ENCODE results near the gene PAQR5.

The PAQR5 gene

DNA sequence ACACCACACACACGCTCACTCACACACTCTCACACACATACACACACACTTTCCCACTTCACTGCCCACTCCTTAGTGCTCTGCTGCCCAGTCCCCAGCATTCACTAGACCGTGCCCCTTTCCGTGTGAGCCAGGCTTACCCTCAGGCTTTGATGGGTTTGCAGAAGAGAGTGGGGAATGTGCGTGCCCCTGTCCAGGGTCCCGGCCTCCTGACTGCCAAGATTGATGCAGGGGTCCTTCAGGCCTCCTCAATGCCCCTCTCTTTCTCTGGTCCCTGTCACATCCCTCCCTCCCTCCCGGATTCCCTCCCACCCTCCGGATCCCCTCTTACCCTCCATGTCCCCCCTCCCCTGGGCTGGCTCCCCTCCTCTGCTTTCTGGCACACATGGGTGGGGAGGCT lies 87.6 kb downstream of the PAQR5 start:
- DNase-seq (ENCODE audit: low read depth, low spot score) = no peak
- no peak overlapping the region for H3K27ac ChIP-seq

DNA sequence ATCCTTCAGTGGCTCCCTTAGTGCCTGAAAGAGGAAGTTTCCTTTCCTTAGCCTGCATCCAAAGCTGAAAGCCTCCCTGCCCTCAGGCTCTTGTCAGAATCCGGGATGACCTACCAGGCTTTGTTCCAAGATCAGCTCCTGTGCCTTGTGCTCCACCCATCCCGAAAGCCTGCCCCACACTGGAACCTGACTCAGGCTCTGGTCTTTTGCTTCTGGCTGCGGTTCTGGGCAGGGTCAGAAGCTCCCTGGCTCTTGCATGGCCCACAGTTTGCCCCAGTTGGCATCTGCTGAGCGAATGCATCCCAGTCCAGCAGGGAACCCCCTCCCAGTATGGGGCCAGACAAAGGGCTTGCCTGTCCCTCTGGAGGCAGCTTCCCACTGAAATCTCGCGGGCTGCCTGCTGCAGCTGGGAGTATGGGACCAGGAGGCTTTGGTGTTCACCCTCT lies 89.6 kb downstream of the PAQR5 start:
- no peak for DNase-seq (ENCODE audit: low read depth, low spot score)
- H3K27ac ChIP-seq = no peak overlapping the region

DNA sequence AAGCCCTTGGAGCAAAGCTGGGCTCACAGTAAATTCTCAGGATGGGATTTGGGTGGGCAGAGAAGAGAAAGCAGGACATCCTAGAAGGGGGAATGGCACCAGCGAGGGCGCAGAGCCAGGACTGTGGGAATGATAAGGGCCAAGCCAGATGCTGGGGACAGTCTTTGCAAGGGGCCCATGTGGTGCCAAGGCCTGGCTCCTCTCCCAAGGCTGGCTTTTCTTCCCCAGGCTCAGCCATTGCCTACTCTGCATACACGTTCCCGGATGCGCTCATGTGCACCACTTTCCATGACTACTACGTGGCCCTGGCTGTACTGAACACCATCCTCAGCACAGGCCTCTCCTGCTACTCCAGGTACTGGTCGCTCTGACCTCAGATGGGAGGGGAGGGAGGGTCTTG lies 90.7 kb downstream of the PAQR5 start:
- H3K27ac ChIP-seq = no peak overlapping the region
- no peak for DNase-seq (ENCODE audit: low read depth, low spot score)

DNA sequence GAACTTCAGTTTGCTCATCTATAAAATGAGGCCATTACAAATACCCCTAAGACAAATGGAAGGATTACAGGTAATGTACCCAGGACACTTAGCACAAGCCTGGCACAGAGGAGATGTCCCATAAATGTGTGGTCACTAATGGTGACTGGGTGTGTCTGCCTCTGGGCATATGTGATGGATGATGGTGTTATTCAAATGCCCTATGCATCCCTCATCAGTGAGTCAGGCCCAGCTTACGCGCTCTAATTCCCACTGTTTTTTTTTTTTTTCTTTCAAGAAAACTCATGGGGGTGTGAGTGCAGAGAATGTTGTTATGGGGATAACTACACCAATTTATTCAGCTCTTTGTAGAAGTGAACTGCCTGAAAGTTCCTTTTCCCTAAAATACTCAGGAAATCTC lies 91.9 kb downstream of the PAQR5 start:
- DNase-seq (ENCODE audit: low read depth, low spot score) = peak; percentile 70
- H3K27ac ChIP-seq = peak overlapping the region; percentile 51

DNA sequence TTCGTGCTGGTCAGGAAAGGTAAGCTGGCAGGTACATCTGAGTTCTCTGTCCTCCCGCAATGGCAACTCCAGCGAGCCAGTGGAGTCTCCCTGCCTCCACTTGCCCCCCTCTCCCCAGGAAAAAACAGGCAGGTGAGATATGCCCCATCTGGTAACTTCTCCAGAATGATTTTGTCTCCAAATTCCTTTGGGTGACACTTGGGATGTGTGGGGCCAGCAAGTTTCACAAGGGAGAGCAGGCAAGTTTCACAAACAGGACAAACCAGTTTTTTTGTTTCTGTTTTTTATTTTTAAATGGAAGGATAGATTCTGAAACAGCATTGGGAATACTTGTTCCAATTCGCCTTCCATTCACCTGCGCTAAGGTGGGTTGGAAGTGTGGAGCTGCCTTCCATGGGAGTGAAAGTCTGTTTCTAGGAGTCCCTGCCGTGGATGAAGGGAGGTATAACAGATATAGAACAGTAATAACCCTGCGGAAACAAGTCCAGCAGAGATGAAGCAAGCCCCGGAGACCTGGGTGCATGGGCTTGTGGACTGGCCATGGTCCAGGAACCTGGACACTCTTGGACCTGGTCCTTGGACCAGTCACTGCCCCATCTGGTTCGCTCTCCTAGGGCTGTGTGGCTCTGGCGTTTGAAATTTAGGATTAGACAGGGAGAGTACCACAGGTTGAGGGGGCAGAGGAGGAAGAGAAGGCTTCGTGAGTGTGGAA lies 92.5 kb downstream of the PAQR5 start:
- DNase-seq (ENCODE audit: low read depth, low spot score) = no peak
- peak overlapping the region; percentile 51 for H3K27ac ChIP-seq

DNA sequence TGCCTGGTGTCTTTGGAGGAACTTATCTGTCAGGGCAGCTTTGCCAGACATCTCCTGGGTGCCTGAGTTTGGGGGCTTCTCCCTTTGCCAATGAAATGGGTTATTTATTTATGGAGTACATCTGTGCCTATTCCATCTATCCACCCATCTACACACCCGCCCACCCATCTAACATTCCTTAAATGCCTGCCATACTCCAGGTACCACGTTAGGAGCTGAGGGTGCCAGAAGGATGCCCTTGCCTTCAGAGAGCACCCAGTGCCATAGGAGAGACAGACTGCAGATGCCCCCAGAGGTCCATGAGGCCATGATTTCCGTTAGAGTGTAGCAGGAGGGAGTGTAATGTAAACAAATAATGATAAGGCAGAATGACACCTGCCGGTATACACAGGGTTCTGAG lies 93.6 kb downstream of the PAQR5 start:
- DNase-seq (ENCODE audit: low read depth, low spot score) = no peak
- no peak overlapping the region for H3K27ac ChIP-seq

DNA sequence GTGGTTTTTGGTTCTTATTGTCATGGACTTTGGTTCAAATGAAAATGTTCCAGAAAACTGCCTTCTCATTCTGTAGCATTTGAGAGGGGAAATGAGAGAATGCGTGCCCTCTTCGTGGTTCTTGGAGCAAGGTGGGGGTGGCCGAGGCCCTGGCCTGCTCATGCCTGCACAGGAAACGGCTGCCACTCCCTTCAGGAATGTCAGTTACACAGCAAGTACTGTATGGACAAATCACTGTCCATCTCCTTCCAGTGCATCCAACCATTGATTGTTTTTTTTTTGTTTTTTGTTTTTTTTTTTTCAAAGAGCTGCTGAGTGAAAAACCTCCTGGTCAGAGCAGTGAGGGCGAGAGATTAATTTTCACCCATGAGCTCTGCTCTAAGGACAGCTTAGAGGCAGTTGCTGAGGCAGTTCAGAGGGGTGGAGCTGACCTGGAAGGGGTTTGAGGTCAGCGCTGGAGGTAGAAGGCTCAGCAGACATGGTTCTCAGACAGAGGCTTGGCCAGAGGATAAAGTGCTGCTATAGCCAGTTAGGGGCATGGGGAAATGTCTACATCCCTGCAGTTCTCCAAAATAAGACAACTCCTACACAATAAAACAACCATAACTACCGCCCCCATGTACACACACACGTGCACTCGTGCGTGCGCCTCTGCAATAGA lies 95.2 kb downstream of the PAQR5 start:
- no peak overlapping the region for H3K27ac ChIP-seq
- DNase-seq (ENCODE audit: low read depth, low spot score) = no peak

DNA sequence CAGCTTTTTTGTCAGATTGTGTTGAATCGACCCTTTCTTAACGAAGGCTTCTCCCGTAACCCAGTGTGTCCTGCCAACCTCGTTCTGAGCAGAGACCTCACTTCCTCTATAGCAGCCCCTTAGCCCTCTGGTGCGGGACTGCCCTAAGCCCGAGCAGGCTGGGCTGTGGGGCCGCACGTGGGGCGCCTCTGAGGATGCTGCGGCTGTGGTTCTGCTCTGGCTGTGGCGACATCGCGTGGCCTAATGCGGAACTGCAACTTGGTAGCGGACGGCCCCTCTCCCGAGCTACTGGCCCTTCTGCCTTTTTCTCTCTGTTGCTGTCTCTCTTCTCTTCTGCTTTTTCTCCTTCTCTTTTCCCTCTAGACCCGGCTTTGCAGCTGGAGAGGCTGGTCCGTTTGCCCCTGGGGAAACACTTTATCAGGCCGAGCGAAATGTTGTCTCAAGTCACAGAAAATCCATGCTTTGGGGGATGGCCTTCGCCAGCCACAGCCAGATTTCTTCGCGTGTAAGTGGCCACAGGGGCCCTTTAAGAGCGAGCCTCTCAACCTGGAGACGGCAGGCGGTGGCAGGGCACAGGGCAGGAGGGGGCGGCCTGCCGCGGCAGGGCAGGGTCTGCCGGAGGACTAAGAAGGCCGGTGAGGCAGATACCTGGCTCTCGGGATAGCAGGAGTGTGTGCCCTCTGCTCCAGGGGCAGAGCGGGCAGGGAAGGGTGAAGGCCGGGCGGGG lies 96.0 kb downstream of the PAQR5 start:
- DNase-seq (ENCODE audit: low read depth, low spot score) = no peak
- H3K27ac ChIP-seq = no peak overlapping the region

DNA sequence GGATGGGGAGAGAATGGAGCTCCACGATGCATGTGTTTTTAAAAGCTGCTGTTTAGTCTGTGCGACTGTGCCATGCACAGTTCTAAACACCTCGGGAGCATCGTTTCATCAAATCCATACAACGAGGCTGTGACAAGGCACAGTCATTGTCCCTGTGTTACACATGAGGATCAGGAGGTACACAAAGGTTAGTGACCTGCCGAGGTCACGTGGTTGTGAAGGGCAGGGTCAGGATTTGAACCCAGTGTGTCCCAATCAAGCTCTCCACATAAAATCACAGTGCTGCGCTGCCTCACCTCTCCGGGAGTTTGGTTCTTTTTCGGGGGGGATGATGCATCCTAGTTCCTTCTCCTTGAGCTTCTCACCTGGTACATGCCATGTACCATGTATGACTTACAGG lies 96.7 kb downstream of the PAQR5 start:
- no peak overlapping the region for H3K27ac ChIP-seq
- DNase-seq (ENCODE audit: low read depth, low spot score) = no peak

DNA sequence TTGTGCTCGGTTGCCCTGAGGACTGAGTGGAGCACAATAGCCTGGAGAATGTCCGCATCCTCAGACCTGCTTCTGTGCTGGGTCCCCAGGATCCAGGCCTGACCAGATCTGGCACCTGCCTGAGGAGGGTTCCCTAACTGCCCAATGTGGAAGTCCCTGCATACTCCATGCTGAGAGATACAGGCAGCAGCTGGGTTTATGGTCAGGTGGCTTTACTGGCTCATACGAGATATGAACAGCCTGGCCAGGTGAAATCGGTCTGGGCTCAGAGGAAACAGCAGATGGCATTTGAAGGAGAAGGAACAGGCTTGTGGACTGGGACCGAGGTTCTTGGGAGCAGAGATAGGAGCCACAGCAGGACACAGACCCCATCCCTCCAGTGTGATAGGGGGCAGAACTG lies 97.3 kb downstream of the PAQR5 start:
- no peak for DNase-seq (ENCODE audit: low read depth, low spot score)
- no peak overlapping the region for H3K27ac ChIP-seq

DNA sequence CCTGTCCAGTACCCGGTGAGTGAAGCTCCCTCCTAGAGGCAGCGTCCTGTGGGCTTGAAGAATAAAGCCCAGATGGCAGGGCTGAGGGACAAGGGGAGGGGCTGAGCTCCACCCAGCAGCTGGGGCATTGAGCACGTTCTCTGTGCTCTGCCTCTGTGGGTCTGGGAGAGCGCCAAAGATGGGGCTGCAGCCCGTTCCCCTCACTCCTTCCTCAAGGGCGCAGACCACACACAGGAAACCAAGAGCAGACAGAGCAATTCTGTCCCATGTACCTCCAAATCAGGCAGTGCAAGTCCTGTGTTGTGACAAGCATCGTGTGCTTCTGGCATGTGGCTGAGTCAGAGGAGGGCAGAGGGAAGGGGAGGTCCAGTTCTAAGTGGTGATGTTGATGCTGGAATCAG lies 99.8 kb downstream of the PAQR5 start:
- no peak for DNase-seq (ENCODE audit: low read depth, low spot score)
- H3K27ac ChIP-seq = no peak overlapping the region

DNA sequence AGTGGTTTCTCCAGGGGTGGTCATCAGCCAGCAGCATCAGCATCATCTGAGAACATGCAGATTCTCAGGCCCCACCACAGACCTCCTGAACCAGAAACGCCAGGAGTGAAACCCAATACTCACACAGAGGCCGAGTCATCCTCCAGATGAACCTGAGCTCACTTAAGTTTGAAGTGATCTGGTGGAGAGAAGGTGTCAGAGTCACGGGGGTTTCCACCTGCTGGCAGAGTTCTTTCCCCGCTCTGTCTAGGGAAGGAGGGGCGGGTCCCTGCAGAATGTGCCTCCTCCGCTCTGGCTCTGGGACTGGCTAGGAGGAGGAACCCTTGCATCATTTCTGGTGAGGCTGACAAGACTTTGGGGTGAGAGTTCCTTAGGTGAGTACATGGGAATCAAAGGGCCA lies 102.1 kb downstream of the PAQR5 start:
- no peak overlapping the region for H3K27ac ChIP-seq
- no peak for DNase-seq (ENCODE audit: low read depth, low spot score)

DNA sequence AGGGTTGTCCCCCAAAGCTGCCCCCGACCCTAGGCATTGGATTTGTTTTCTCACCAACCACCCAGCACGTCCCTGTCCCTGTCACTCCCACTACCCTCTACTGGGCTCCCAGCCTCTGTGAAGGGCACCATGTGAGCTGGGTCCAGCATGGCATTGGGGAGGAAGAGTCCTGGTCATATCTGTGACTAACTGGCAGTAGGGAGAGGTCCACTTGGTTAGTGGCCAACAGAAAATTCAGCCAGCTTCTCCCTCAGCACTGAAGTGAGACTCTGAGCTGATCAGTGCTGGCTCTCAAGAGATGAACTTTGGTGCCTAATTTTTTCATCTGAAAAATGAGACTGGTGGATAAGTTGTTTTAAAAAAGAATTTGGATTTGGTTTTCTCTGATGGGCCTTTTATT lies 104.1 kb downstream of the PAQR5 start:
- H3K27ac ChIP-seq = no peak overlapping the region
- no peak for DNase-seq (ENCODE audit: low read depth, low spot score)

DNA sequence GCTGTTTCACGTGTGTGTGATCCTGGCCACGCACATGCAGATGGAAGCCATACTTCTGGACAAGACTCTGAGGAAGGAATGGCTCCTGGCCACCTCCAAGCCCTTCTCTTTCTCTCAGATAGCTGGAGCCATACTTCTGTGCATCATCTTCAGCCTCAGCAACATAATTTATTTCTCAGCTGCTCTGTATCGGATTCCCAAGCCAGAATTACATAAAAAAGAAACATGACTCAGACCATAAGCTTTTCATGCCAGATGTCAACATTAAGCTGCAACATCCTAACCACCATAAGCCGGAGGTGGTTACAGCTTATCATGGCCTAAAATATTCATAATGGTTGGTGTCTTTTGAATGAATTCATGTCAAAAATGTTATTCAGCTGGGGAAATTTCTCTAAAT lies 104.9 kb downstream of the PAQR5 start:
- H3K27ac ChIP-seq = no peak overlapping the region
- DNase-seq (ENCODE audit: low read depth, low spot score) = no peak

DNA sequence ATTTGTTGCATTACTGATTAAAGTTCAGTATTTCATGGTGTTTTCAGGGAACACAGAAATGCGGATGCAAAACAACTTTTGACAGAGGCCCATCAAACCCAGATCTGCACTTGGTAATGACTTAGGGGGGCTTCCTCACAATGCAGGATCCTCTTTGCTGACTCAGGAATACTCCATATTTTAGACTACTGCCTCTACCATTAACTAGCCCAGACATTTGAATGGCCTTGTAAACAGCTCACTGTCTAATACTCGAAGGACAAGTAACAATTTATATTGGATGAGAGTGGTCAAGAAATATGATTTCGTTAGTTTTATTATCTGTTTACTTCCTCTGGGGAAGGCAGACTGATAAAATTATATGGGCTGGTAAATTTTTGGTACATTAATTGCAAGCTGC lies 106.4 kb downstream of the PAQR5 start:
- no peak overlapping the region for H3K27ac ChIP-seq
- no peak for DNase-seq (ENCODE audit: low read depth, low spot score)

DNA sequence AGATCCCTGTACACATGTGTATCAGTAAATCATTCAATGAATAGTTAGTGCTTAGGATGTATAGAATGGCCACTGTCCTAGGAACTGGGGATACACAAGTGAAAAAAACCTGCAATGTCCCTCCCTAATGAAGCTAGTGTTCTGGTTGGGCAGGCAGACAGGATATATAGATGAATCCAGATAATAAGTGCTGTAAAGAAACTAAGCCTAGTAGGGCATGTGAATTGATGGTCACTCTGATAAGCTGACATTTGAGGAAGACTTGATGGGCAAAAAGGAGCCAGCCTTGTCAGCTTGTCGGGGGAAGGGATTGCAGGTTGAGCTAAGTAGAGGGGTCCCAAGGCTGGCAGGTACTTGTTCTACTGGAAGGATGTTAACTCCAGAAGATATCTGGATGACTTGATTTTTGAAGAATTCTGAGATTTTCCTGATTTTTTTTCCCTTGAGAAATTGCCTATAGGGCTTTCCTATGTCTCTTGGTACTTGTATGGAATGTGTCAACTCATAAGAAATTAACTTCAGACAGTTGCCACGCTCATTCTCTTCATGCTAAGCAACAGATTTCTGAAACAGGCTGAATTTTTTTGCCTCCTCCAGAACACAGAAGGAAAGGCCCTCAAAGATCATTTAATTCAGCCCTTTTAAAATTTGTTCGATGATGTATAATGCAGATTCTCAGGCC lies 109.1 kb downstream of the PAQR5 start:
- no peak overlapping the region for H3K27ac ChIP-seq
- no peak for DNase-seq (ENCODE audit: low read depth, low spot score)

DNA sequence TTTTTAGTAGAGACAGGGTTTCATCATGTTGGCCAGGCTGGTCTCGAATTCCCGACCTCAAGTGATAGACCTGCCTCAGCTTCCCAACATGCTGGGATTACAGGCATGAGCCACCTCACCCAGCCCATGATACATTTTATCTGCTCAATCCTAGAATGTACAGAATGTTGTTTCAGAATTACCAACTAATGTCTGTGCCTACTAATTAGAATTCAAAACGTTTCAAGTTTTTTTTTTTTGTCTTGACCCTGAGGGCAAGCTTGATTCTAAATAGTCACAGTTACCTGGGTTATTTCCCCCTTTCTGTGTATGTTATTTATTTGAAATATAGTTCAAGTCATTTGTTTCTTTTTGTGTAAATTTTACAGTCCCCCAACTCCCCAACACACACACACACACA lies 110.1 kb downstream of the PAQR5 start:
- no peak for DNase-seq (ENCODE audit: low read depth, low spot score)
- H3K27ac ChIP-seq = no peak overlapping the region

DNA sequence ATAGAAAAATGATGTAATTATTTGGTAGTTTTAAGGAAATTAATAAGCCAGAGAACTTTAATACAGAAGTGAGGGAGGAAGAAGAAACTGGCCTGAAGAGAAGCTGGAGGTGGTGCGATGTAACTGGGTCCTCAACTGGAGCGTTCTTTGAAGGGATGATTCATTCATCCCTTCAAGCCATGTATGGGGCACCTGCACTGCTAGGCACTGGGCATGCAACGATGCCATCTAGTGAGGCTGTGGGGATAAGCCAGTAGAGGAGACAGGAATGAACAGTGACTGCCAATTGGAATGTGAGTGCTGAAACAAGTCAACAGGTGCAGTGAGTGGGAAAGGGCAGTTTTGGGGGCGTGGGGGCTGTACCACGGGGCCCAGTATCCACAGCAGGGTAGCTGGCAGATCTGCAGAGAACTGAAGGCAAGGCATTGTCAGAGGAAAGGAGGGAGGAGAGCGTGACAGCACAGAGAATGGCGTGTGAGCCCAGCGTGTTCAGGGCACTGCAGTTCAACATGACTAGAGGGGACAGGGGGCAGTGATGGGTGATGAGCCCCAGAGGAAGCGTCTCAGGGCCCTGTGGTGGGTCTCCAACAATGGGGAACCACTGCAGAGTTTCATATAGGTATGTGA lies 111.6 kb downstream of the PAQR5 start:
- peak; percentile 51 for DNase-seq (ENCODE audit: low read depth, low spot score)
- no peak overlapping the region for H3K27ac ChIP-seq

DNA sequence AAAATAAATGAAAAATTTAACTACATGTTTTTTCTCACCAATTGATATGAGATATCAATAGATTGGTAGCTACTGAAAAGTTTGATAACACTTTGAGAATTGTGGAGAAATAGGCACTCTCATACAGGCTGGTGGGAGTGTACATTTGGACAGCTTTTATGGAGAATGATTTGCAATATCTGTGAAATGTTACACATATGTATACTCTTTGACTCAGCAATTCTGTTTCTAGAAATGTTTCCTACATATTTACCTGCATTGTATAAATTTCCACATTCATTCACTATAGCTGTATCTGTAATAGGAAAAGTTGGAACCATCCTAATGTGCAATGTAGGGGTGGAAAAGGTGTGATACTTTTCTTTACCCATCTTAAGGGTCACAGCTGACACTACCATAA lies 113.6 kb downstream of the PAQR5 start:
- peak overlapping the region; percentile 81 for H3K27ac ChIP-seq
- no peak for DNase-seq (ENCODE audit: low read depth, low spot score)

DNA sequence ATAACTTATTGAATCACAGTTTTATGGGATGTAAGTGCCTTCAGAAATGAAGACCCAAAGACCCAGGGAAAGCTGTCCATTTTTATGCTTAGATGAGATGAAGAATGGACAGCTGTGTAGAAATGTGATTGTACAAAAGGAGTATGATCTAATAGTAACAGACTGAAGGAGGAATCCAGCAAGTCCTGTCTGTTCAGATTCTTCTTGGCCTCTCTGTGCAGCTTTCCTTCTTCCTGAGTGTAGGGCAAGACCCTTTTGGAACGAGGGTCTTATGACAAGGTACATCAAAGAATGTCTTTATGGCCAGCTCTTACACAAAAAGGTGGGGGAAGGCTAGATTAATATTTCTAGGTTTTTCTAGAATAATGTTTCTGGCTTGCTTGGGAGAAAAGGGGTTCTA lies 114.0 kb downstream of the PAQR5 start:
- peak overlapping the region; percentile 81 for H3K27ac ChIP-seq
- no peak for DNase-seq (ENCODE audit: low read depth, low spot score)
